Gastroesophageal sphincter (tissue), 2 donors: ENCODE data around the gene SLC6A13.

Source experiments
- EP300 ChIP-seq: sonication (generic); formaldehyde crosslinking; IDR thresholded peaks from one replicate; pipeline ENCODE4 v1.6.1; 2017; ENCODE audit warnings: antibody characterized with exemption, mild to moderate bottlenecking
- POLR2AphosphoS5 ChIP-seq: sonication (generic); formaldehyde crosslinking; IDR thresholded peaks from one replicate; pipeline ENCODE4 v1.6.1; 2017; ENCODE audit warnings: antibody characterized with exemption

DNA sequence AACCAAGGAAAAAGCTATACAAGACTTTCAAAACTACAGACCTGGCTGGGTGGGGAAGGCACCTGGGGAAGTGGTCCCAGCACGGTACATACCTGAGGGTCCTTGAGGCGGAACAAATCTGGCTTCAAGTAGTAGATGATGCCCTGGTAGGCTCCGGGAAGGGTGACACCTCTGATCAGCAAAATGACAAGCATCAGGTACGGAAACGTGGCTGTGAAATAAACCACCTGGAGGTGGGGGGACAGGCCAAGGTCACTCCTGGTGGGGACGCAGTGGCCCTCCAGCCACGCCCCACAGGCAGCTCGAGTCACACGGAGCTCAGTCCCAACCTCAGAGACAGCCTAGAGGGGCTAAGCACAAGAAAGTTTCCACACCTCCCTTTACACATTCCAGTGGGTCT is 63.9 kb downstream of the SLC6A13 start:
- TF ChIP-seq POLR2AphosphoS5: no peak
- TF ChIP-seq EP300: no peak
